Uterus (tissue), 4 donors: ENCODE measurements around the gene EMILIN2. TPM values are rescaled to one million over a fixed set of nuclear protein-coding genes. Genes with fewer than 3 reads are reported as not detected.
"Not testable (repeated sequence)": the region's sequence is repeated elsewhere in the genome, so short reads cannot be mapped to it uniquely, and the experiment has no call there.

Source experiments
- DNase-seq, 2 donors: peaks; one replicate each; pipeline ENCODE4 v3.0.0-alpha.2; 2019 to 2020
- H3K27ac ChIP-seq, 2 donors: fragments of 200-600 bp; sonication (generic); 1 replicate in 1 of 2; 2 replicates in 1 of 2; pipeline ENCODE4 v1.5.1; 2016 to 2018
- H3K27me3 ChIP-seq, 2 donors: fragments of 200-600 bp; sonication (generic); one replicate each; pipeline ENCODE4 v1.5.1; 2018 to 2019; ENCODE audit warnings: control low read depth in 1 of 2
- H3K36me3 ChIP-seq, 2 donors: fragments of 200-600 bp; sonication (generic); one replicate each; pipeline ENCODE4 v1.5.1; 2019; ENCODE audit warnings: control low read depth in 1 of 2
- H3K4me1 ChIP-seq, 2 donors: fragments of 200-600 bp; sonication (generic); one replicate each; pipeline ENCODE4 v1.5.1; 2018 to 2019; ENCODE audit warnings: control low read depth in 1 of 2
- H3K4me3 ChIP-seq, 2 donors: fragments of 200-600 bp; sonication (generic); 1 replicate in 1 of 2; 2 replicates in 1 of 2; pipeline ENCODE4 v1.5.1; 2018 to 2019; ENCODE audit warnings: mild to moderate bottlenecking in 1 of 2
- H3K9me3 ChIP-seq, 2 donors: fragments of 200-600 bp; sonication (generic); one replicate each; pipeline ENCODE4 v1.5.1; 2019; ENCODE audit warnings: control low read depth in 1 of 2
- POLR2A ChIP-seq, 2 donors: fragments of 450-650 bp; IDR thresholded peaks; one replicate each; pipeline ENCODE4 v1.6.1; 2016; ENCODE audit warnings: antibody characterized with exemption in 2 of 2, mild to moderate bottlenecking in 1 of 2, moderate library complexity in 1 of 2
- intact Hi-C: fragments of 100-400 bp; cut with DNase I; formaldehyde crosslinking; loops from one replicate; pipeline ENCODE4 v1.15.1; 2023; ENCODE audit warnings: low total_unique reads
- total RNA-seq, 4 donors: library from RNA; depleted of rRNA in 3 of 4; stranded (reverse); fragments of >200 nt in 3 of 4; gene quantifications; one replicate each; pipeline versions ENCODE4 v1.1.0 to v1.2.4, GENCODE V29; 2014 to 2023
- TF ChIP-seq, protein P1 (sequence below), 4 experiments: fragments of 200-600 bp in 2 of 4; fragments of 450-650 bp in 2 of 4; sonication (generic) in 2 of 4; IDR thresholded peaks; one replicate each; pipeline ENCODE4 v1.5.1; 2016 to 2019; ENCODE audit warnings: antibody characterized with exemption in 4 of 4, mild to moderate bottlenecking in 2 of 4, moderate library complexity in 1 of 4
- donor health status: DM: yes; HTN: yes; CAD: no.

EMILIN2 gene
- total RNA-seq, 4 donors from 2014 or later: 25.6 to 60.2 (median 43.2) TPM

DNA sequence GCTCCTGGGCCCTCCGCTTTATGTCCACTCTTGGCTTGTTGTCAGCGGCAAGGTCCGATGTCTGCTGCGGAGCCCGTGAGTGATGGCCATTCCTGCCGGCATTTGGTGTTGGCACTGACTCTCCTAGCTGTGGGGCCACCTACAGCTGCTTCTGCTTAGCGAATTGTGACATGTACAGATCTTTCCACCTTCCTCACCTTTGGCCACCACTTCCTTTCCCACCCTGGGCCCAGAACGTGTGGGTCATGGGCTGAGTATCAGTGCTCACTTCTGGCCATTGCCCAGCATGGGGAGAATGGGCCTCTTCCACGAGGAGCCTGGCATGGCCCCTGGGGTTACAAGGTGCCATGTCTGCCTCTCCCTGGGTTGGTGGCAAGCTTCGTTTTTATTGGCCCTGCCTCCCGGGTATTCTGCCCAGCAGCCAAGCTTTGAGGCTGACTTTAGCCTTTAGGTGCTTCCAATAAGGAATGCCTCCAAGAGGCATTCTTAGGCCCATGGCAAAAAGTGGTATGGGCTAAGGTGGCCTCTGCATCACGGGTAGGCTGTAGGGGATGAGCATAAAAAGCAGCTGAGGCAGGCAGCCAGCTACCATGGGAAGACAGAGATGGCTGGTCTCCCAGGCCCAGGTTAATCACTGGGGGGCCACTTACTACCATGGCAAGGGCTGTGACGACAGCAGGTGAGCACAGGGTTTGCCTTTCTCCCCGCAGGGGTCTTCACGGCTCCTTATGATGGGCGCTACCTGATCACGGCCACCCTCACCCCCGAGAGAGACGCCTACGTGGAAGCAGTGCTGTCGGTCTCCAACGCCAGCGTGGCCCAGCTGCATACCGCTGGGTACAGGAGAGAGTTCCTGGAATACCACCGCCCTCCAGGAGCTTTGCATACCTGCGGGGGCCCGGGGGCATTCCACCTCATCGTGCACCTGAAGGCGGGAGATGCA, 65.8 kb downstream of the EMILIN2 start:
- intact Hi-C loops: no loop called here
- H3K36me3 ChIP-seq: no peaks in the 10 kb centered on the region
- H3K27ac ChIP-seq: no peak overlapping the region

DNA sequence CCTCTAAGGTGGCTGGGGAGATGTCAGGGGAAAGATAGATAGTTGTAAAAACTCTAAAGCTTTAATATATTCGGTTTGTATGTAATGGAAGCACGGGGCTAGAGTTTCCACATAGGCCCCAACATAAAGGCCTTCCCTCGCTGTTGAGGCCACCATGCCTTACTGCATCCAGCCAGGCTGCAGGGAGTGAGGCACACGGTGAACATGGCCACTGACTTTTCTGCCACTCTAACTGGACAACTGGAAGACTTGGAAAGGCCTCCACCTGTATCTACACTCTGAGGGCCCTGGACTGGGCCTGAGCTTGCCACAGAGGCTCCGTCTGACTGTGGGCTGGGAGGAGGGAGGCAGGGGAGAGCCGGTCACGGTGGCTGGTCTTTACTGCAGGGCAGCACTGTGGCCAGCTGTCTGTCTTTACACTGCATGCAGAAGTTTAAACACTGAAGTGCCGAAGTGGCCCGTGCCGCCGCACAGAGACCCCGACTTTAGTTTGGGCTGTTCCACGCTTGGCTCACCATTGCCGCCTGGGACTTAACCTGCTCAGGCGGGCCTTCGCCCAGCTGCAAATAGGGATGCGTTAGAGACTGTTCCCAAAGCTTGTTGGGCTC, 66.7 kb downstream of the EMILIN2 start:
- no peak overlapping the region for H3K4me3 ChIP-seq
- TF ChIP-seq, protein P1, sequence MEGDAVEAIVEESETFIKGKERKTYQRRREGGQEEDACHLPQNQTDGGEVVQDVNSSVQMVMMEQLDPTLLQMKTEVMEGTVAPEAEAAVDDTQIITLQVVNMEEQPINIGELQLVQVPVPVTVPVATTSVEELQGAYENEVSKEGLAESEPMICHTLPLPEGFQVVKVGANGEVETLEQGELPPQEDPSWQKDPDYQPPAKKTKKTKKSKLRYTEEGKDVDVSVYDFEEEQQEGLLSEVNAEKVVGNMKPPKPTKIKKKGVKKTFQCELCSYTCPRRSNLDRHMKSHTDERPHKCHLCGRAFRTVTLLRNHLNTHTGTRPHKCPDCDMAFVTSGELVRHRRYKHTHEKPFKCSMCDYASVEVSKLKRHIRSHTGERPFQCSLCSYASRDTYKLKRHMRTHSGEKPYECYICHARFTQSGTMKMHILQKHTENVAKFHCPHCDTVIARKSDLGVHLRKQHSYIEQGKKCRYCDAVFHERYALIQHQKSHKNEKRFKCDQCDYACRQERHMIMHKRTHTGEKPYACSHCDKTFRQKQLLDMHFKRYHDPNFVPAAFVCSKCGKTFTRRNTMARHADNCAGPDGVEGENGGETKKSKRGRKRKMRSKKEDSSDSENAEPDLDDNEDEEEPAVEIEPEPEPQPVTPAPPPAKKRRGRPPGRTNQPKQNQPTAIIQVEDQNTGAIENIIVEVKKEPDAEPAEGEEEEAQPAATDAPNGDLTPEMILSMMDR (IDR thresholded peaks at IDR 0.05): no peak
- TF ChIP-seq POLR2A (IDR thresholded peaks at IDR 0.05): no peak
- intact Hi-C loops: no loop called here
- H3K27me3 ChIP-seq: no peaks in the 10 kb centered on the region
- DNase-seq: no peak
- H3K4me1 ChIP-seq: peaks cover 0 to 6% of the 10 kb centered on the region in 2 donors
- no peaks in the 10 kb centered on the region for H3K9me3 ChIP-seq
- peak overlapping the region; percentile 23 for H3K27ac ChIP-seq
- no peaks in the 10 kb centered on the region for H3K36me3 ChIP-seq

More for the DNA sequence above, 65.8 kb downstream of the EMILIN2 start:
- peaks cover 0 to 5% of the 10 kb centered on the region in 2 donors for H3K4me1 ChIP-seq
- H3K4me3 ChIP-seq: no peak overlapping the region
- H3K9me3 ChIP-seq: no peaks in the 10 kb centered on the region
- H3K27me3 ChIP-seq: no peaks in the 10 kb centered on the region
- DNase-seq: no peak
- TF ChIP-seq, protein P1 (IDR thresholded peaks at IDR 0.05): no peak
- TF ChIP-seq POLR2A (IDR thresholded peaks at IDR 0.05): no peak

DNA sequence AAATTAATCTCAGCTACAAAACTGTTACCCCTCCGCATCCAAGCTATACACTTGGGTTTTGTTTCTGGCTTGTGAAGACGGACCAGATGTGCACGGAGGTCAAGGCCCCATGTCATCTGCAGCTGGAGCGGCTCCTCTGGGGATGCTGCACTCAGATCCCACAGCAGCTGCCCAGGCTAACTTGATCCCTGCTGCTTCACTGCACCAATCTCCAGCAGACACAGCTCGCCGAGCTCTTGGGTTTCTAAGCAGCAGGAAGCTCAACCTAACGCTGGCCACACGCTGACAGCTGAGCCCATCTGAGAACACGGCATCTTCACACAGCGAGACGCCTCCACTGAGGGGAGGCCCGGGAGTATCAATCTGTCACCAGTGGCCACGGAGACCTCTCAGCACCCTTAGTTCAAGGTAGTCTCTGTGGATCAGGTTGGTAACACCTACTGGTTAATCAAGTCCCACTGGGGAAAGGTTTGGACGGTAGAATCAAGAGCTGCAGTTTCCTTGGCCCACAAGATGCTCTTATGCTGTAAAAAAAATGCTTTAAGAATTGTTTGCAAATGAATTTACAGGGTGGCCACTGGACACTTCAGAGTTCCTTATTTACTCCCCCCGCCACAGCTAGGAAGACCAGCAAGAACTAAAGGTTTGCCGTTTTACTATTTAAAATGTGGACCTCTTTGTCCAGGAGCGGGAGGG, 67.5 kb downstream of the EMILIN2 start:
- TF ChIP-seq POLR2A (IDR thresholded peaks at IDR 0.05): no peak
- TF ChIP-seq, protein P1 (IDR thresholded peaks at IDR 0.05): no peak
- DNase-seq: peak in 1 of 2 donors; percentile 56
- Histone ChIP-seq H3K36me3 (no peaks in the 10 kb centered on the region), H3K4me1 (peaks cover 0 to 6% of the 10 kb centered on the region in 2 donors), H3K4me3 (no peak overlapping the region), H3K9me3 (no peaks in the 10 kb centered on the region), H3K27me3 (no peaks in the 10 kb centered on the region), H3K27ac (peak overlapping the region; percentile 33 to 46)
- intact Hi-C loops: no loop called here

DNA sequence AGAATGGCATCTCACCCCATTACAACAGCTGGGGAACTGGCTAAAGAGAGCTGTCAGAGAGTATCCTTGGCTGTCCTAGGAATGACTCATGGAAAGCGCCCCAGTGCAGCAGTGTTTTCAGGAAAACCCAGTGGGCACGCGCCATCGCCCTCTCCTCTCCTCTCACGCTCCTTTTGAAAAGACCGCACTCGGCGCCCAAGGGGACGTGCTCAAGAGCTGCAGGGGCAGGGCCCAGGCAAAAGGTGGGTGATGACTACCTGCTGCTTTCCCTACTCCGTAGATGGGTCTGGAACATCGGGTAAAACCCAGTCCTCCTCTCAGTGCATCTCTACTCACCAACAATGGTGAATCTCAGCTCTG, 68.1 kb downstream of the EMILIN2 start:
- no peak for DNase-seq
- Histone ChIP-seq H3K27me3 (no peaks in the 10 kb centered on the region), H3K9me3 (no peaks in the 10 kb centered on the region), H3K36me3 (no peaks in the 10 kb centered on the region), H3K4me3 (no peak overlapping the region), H3K4me1 (peaks cover 0 to 6% of the 10 kb centered on the region in 2 donors), H3K27ac (no peak overlapping the region)
- no peak for TF ChIP-seq POLR2A (IDR thresholded peaks at IDR 0.05)
- TF ChIP-seq, protein P1 (IDR thresholded peaks at IDR 0.05): no peak
- intact Hi-C loops: no loop called here

DNA sequence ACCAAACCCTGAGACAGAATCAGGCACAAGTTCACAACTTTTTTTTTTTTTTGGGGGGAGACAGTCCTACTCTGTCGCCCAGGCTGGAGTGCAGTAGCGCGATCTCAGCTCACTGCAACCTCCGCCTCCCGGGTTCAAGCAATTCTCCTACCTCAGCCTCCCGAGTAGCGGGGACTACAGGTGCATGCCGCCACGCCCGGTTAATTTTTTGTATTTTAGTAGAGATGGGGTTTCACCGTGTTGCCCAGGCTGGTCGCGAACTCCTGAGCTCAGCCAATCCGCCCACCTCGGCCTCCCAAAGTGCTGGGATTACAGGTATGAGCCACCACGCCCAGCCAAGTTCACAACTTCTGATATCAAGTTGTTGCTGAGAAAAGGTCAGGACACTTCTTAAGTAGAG, 68.7 kb downstream of the EMILIN2 start:
- H3K4me1 ChIP-seq, intact Hi-C loops, H3K4me3 ChIP-seq, H3K27me3 ChIP-seq, H3K9me3 ChIP-seq, H3K27ac ChIP-seq, DNase-seq, H3K36me3 ChIP-seq: not testable (repeated sequence)
